Neural cell (in vitro differentiated cells): ENCODE measurements around the gene AGFG1. TPM values are rescaled to one million over a fixed set of nuclear protein-coding genes. Genes with fewer than 3 reads are reported as not detected.

Experiments
- H2AFZ ChIP-seq: fragments of 200-600, 300-800 bp; sonication (generic), shearing (Covaris generic); 2 replicates; pipeline ENCODE4 v1.6.0; 2014; ENCODE audit warnings: low read depth, mild to moderate bottlenecking, antibody characterized with exemption, low read length, moderate library complexity
- H3F3A ChIP-seq: fragments of 200-600 bp; shearing (Covaris generic); 2 replicates; pipeline ENCODE4 v1.6.1; 2016; ENCODE audit warnings: mild to moderate bottlenecking, moderate library complexity, mixed read lengths, antibody characterized with exemption, low read length; ENCODE audit not compliant: insufficient read depth, poor library complexity, severe bottlenecking
- H3K27ac ChIP-seq: fragments of 200-600, 300-800 bp; sonication (generic), shearing (Covaris generic); 2 replicates; pipeline ENCODE4 v1.5.1; 2014; ENCODE audit warnings: mild to moderate bottlenecking, low read length, moderate library complexity
- H3K27me3 ChIP-seq: fragments of 300-800, 200-600 bp; sonication (generic), shearing (Covaris generic); 2 replicates; pipeline ENCODE4 v1.6.0; 2014; ENCODE audit warnings: mild to moderate bottlenecking, low read depth, low read length, moderate library complexity; ENCODE audit not compliant: insufficient read depth
- H3K36me3 ChIP-seq: fragments of 300-800, 200-600 bp; sonication (generic), shearing (Covaris generic); 2 replicates; pipeline ENCODE4 v1.5.1; 2014; ENCODE audit warnings: mild to moderate bottlenecking, antibody characterized with exemption, low read length, moderate library complexity; ENCODE audit not compliant: insufficient read depth
- H3K4me2 ChIP-seq: fragments of 300-800, 200-600 bp; sonication (generic), shearing (Covaris generic); 2 replicates; pipeline ENCODE4 v1.6.0; 2014; ENCODE audit warnings: mild to moderate bottlenecking, low read length
- H3K4me3 ChIP-seq: fragments of 300-800, 200-600 bp; sonication (generic), shearing (Covaris generic); 2 replicates; pipeline ENCODE4 v1.5.1; 2014; ENCODE audit warnings: mild to moderate bottlenecking, low read length, moderate library complexity
- H3K79me2 ChIP-seq: fragments of 200-600 bp; shearing (Covaris generic); replicated peaks from 2 replicates; pipeline ENCODE4 v1.6.0; 2014; ENCODE audit warnings: mild to moderate bottlenecking, low read length, moderate library complexity; ENCODE audit not compliant: insufficient read depth
- H3K9ac ChIP-seq: fragments of 300-800, 200-600 bp; sonication (generic), shearing (Covaris generic); 2 replicates; pipeline ENCODE4 v1.6.1; 2016; ENCODE audit warnings: mild to moderate bottlenecking, low read length, mixed read lengths
- H3K9me2 ChIP-seq: fragments of 200-600 bp; shearing (Covaris generic); 2 replicates; pipeline ENCODE4 v1.6.1; 2016; ENCODE audit warnings: mild to moderate bottlenecking, low read length, mixed read lengths; ENCODE audit not compliant: insufficient read depth
- H3K9me3 ChIP-seq: fragments of 200-600, 300-800 bp; sonication (generic), shearing (Covaris generic); 2 replicates; pipeline ENCODE4 v1.6.1; 2016; ENCODE audit warnings: mild to moderate bottlenecking, mixed run types, low read length, moderate library complexity, mixed read lengths
- H4K20me1 ChIP-seq: fragments of 200-600 bp; shearing (Covaris generic); 2 replicates; pipeline ENCODE4 v1.6.1; 2016; ENCODE audit warnings: mild to moderate bottlenecking, mixed run types; ENCODE audit not compliant: insufficient read depth
- CTCF ChIP-seq: fragments of 450-650 bp; IDR thresholded peaks from 2 replicates; pipeline ENCODE4 v1.5.1; 2014; ENCODE audit warnings: antibody characterized with exemption, mild to moderate bottlenecking, moderate library complexity; ENCODE audit not compliant: poor library complexity, severe bottlenecking
- EP300 ChIP-seq: fragments of 450-650 bp; conservative IDR thresholded peaks from 2 replicates; pipeline ENCODE4 v1.6.1; 2014; ENCODE audit warnings: antibody characterized with exemption, mild to moderate bottlenecking, moderate library complexity; ENCODE audit not compliant: poor library complexity, severe bottlenecking
- EZH2 ChIP-seq: fragments of 200-600, 300-800 bp; shearing (Covaris generic), sonication (generic); IDR thresholded peaks from 2 replicates; pipeline ENCODE4 v1.6.1; 2014; ENCODE audit warnings: antibody characterized with exemption, low read length, borderline replicate concordance, mild to moderate bottlenecking; ENCODE audit not compliant: insufficient read depth, poor library complexity, severe bottlenecking
- MXI1 ChIP-seq: fragments of 450-650 bp; conservative IDR thresholded peaks from 2 replicates; pipeline ENCODE4 v1.6.1; 2014; ENCODE audit warnings: antibody characterized with exemption, mild to moderate bottlenecking; ENCODE audit not compliant: poor library complexity, severe bottlenecking
- POLR2AphosphoS5 ChIP-seq: IDR thresholded peaks from 2 replicates; pipeline ENCODE4 v1.6.1; 2012
- RAD21 ChIP-seq: fragments of 450-650 bp; conservative IDR thresholded peaks from 2 replicates; pipeline ENCODE4 v1.6.1; 2014; ENCODE audit warnings: antibody characterized with exemption, mild to moderate bottlenecking, moderate library complexity
- REST ChIP-seq: IDR thresholded peaks from 2 replicates; pipeline ENCODE4 v1.6.1; 2012; ENCODE audit warnings: borderline replicate concordance
- SMC3 ChIP-seq: fragments of 450-650 bp; conservative IDR thresholded peaks from 2 replicates; pipeline ENCODE4 v1.6.1; 2014; ENCODE audit warnings: antibody characterized with exemption, mild to moderate bottlenecking, moderate library complexity; ENCODE audit not compliant: poor library complexity
- TAF1 ChIP-seq: IDR thresholded peaks from 2 replicates; pipeline ENCODE4 v1.6.1; 2012; ENCODE audit warnings: low read depth
- polyA plus RNA-seq: library from polyadenylated mRNA; depleted of rRNA; stranded (reverse); fragments of >200 nt; gene quantifications from 2 replicates; pipeline ENCODE4 v1.2.3, GENCODE V29; 2014

Gene AGFG1
- polyA plus RNA-seq, 1 donor from 2014 or later: 106 TPM

- no peak overlapping the region for H3K9ac ChIP-seq
- no peak overlapping the region for H3K4me2 ChIP-seq
- H3K27me3 ChIP-seq: no peaks in the 10 kb centered on the region
- H3F3A ChIP-seq: no peaks in the 10 kb centered on the region
- H3K4me3 ChIP-seq: no peak overlapping the region
- H3K9me3 ChIP-seq: no peaks in the 10 kb centered on the region
- H4K20me1 ChIP-seq: no peaks in the 10 kb centered on the region
- H3K79me2 ChIP-seq: no peaks in the 10 kb centered on the region
- no peaks in the 10 kb centered on the region for H3K9me2 ChIP-seq
- no peak overlapping the region for H2AFZ ChIP-seq
- TF ChIP-seq CTCF (no peak), SMC3 (no peak), MXI1 (no peak), TAF1 (no peak), REST (no peak), RAD21 (no peak), POLR2AphosphoS5 (no peak), EP300 (no peak), EZH2 (no peak)
- no peak overlapping the region for H3K27ac ChIP-seq
- H3K36me3 ChIP-seq: no peaks in the 10 kb centered on the region
Observed at GRCh38 chr2:227439214-227439613, 32.7 kb upstream of the AGFG1 start.

GRCh38 chr2:227442639-227443038 lies 29.3 kb upstream of the AGFG1 start:
- Histone ChIP-seq H3K9me3 (no peaks in the 10 kb centered on the region), H3K27me3 (no peaks in the 10 kb centered on the region), H3K27ac (no peak overlapping the region), H3K36me3 (no peaks in the 10 kb centered on the region), H3K4me3 (no peak overlapping the region), H4K20me1 (no peaks in the 10 kb centered on the region), H3F3A (no peaks in the 10 kb centered on the region), H3K4me2 (no peak overlapping the region), H3K79me2 (no peaks in the 10 kb centered on the region), H2AFZ (no peak overlapping the region), H3K9ac (no peak overlapping the region), H3K9me2 (no peaks in the 10 kb centered on the region)
- TF ChIP-seq TAF1 (no peak), REST (no peak), CTCF (no peak), EZH2 (no peak), EP300 (no peak), SMC3 (no peak), POLR2AphosphoS5 (no peak), RAD21 (no peak), MXI1 (no peak)
